Lung (tissue), 12 donors: ENCODE measurements around the gene CHPF2. TPM values are rescaled to one million over a fixed set of nuclear protein-coding genes. Genes with fewer than 3 reads are reported as not detected.

ENCODE experiments used
- ATAC-seq: fragments of 200-7000 bp; cut with Tn5 transposase; one replicate; pipeline ENCODE4 v1.9.1; 2020; ENCODE audit warnings: moderate number of reproducible peaks; ENCODE audit not compliant: insufficient read depth, low FRiP score
- DNase-seq, 3 donors: peaks; one replicate each; pipeline ENCODE4 v3.0.0-alpha.2; 2013 to 2017
- H3K27ac ChIP-seq, 2 donors: one replicate each; pipeline ENCODE4 v1.5.1; 2013; ENCODE audit warnings: mild to moderate bottlenecking in 2 of 2, moderate library complexity in 2 of 2, control low read depth in 1 of 2, inconsistent platforms in 1 of 2, low read depth in 1 of 2, low read length in 1 of 2
- H3K27me3 ChIP-seq, 3 donors: one replicate each; pipeline ENCODE4 v1.5.1; 2013; ENCODE audit warnings: low read length in 2 of 3; ENCODE audit not compliant: control insufficient read depth in 3 of 3, insufficient read depth in 3 of 3
- H3K36me3 ChIP-seq, 4 donors: one replicate each; pipeline ENCODE4 v1.5.1; 2013; ENCODE audit warnings: low read length in 4 of 4, mild to moderate bottlenecking in 1 of 4, moderate library complexity in 1 of 4; ENCODE audit not compliant: control insufficient read depth in 4 of 4, insufficient read depth in 4 of 4
- H3K4me1 ChIP-seq, 5 donors: one replicate each; pipeline ENCODE4 v1.5.1; 2013; ENCODE audit warnings: low read length in 5 of 5, mild to moderate bottlenecking in 2 of 5, moderate library complexity in 1 of 5; ENCODE audit not compliant: control insufficient read depth in 5 of 5, insufficient read depth in 5 of 5
- H3K4me3 ChIP-seq: one replicate; pipeline ENCODE4 v1.5.1; 2013; ENCODE audit warnings: mild to moderate bottlenecking, control low read depth, moderate library complexity
- H3K9ac ChIP-seq, 2 donors: one replicate each; pipeline ENCODE4 v1.5.1; 2013; ENCODE audit warnings: low read length in 2 of 2, control low read depth in 1 of 2; ENCODE audit not compliant: insufficient read depth in 1 of 2
- H3K9me3 ChIP-seq, 4 donors: one replicate each; pipeline ENCODE4 v1.5.1; 2013; ENCODE audit warnings: low read length in 3 of 4, mild to moderate bottlenecking in 1 of 4, moderate library complexity in 1 of 4; ENCODE audit not compliant: control insufficient read depth in 4 of 4, insufficient read depth in 3 of 4
- WGBS, 2 donors: extraction: QIAGEN DNeasy Blood & Tissue Kit; methylation state at CpG; one replicate each; pipeline ENCODE4 v1.1.7; 2013; 5-methylcytosine and 5-hydroxymethylcytosine counted together
- polyA plus RNA-seq, 2 donors: library from polyadenylated mRNA; stranded (reverse); fragments of 200-250 nt; gene quantifications; one replicate each; pipeline ENCODE4 v1.2.1, GENCODE V29; 2013
- total RNA-seq, 2 donors: library from RNA; depleted of rRNA in 1 of 2; stranded (reverse); fragments of >200 nt in 1 of 2; gene quantifications; one replicate each; pipeline ENCODE4 v1.2.1, GENCODE V29; 2014 to 2021
- TF ChIP-seq, protein P1 (sequence below): IDR thresholded peaks from 2 replicates; pipeline ENCODE4 v1.5.1; 2012; ENCODE audit warnings: mild to moderate bottlenecking; ENCODE audit errors: control extremely low read depth, extremely low read depth
- donor health status: control.
- donor health status: control.
- donor health status: Bipolar disorder and iron deficiency.
- donor health status: healthy.
- donor health status: DM: yes; HTN: yes; CAD: no.

The CHPF2 gene
- total and polyA plus RNA-seq, 4 donors = 23.3 to 54.0 (median 35.0) TPM

DNA sequence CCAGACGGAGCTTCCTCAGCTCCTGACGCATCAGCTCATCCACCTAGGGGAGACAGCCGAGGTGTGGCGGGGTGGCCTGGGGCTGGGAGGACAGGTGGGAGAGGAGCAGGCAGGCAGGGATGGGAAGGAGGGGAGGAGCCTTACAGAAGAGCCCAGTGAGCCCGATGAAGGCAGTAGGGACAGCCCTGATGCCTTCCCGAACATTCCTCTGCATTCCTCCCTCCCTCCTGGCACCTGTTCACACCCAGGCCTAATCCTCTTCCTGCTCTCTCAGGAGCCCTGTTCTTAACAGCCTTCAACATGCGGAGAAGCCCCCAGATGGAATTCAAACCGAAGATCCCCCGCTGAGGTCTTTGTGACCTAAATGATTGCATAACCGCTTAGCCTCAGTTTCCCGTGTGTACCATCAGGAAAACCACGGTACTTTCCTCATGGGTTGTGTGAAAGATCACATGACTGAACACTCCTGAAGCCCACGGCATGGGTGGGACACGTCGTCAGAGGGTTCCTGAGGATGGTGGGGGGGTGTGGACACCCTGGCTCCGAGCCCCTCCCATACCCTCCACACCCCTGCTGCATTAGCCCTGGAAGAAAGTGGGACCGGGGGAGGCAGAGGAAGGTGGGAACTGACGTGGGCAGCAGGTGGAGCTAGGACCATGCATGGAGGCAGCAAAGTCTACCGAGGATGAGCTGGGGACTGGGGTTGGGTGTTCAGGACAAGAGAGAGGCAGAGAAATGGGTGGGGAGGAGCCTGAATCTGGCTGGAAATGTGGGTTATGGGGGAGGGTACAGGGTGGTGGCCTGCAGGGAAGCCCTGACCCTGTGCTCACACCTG, 36.5 kb upstream of the CHPF2 start:
- 47 to 57% methylated on average over 19 of the region's 19 CpGs for WGBS, 2 donors
- Histone ChIP-seq H3K4me3 (no peak overlapping the region), H3K9ac (no peak overlapping the region), H3K27me3 (no peaks in the 10 kb centered on the region), H3K4me1 (peaks cover 0 to 20% (median 0%) of the 10 kb centered on the region in 5 donors), H3K9me3 (no peaks in the 10 kb centered on the region), H3K27ac (no peak overlapping the region), H3K36me3 (no peaks in the 10 kb centered on the region)
- TF ChIP-seq, protein P1, sequence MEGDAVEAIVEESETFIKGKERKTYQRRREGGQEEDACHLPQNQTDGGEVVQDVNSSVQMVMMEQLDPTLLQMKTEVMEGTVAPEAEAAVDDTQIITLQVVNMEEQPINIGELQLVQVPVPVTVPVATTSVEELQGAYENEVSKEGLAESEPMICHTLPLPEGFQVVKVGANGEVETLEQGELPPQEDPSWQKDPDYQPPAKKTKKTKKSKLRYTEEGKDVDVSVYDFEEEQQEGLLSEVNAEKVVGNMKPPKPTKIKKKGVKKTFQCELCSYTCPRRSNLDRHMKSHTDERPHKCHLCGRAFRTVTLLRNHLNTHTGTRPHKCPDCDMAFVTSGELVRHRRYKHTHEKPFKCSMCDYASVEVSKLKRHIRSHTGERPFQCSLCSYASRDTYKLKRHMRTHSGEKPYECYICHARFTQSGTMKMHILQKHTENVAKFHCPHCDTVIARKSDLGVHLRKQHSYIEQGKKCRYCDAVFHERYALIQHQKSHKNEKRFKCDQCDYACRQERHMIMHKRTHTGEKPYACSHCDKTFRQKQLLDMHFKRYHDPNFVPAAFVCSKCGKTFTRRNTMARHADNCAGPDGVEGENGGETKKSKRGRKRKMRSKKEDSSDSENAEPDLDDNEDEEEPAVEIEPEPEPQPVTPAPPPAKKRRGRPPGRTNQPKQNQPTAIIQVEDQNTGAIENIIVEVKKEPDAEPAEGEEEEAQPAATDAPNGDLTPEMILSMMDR = no peak
- ATAC-seq (no peak), DNase-seq (no peak)

DNA sequence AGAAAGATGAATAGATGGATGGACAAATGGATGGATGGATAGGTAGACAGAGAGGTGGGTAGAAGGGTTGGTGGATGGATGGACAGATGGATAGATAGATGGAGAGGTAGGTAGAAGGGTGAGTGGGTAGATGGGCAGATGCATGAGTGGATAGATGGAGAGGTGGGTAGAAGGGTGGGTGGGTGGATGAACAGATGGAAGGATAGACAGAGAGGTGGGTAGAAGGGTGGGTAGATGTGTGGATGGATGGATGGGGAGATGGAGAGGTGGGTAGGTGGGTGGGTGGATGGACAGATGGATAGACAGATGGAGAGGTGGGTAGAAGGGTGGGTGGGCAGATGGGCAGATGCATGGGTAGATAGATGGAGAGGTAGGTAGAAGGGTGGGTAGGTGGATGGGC, 34.4 kb upstream of the CHPF2 start:
- DNase-seq (no peak), ATAC-seq (no peak)
- Histone ChIP-seq H3K9me3 (no peaks in the 10 kb centered on the region), H3K27me3 (no peaks in the 10 kb centered on the region), H3K36me3 (no peaks in the 10 kb centered on the region), H3K4me1 (peaks cover 0 to 20% (median 0%) of the 10 kb centered on the region in 5 donors), H3K9ac (no peak overlapping the region), H3K27ac (no peak overlapping the region), H3K4me3 (no peak overlapping the region)
- TF ChIP-seq, protein P1 = no peak

DNA sequence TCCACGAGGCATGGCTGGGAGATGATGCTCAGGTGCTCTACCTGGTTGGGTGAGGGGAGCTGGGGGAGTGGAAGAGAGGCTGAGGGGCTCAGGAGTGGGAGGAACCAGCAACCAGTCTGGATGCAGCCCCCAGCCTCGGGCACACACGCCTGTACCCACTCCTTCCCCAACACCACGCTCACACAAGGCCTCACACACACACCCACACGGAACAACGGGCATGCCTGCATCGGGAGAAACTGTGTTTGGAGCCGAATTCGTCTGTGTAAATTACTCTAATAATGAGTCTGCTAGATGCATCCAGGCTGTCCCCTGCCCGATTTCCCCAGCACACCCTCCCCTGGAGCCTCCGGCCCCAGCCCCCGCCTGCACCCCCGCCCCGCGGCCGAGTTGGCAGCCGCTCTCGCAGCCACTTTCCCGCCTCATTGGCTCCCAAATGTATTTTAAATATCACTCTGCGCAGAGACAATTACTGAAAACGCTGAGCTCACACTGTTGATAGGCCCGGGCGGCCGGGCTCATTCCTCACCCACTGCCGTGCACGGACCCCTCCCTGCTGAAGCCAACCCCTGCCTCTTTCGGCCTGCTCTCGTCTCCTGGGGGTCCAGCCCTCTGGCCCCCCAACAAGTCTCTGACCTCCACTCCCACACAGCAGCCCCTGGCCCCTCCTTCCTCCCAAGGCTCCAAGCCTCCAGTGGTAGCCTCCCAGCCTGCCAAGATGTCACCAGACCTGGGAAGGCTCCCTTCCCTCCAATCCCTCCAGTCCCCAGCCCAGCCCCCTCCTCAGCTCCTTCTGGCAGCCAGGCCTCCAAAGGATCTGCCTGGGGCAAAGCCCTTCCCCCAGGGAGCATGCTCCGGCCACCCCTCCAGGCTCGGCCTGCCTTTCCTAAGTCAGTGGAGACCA, 33.1 kb upstream of the CHPF2 start:
- no peak for ATAC-seq
- TF ChIP-seq, protein P1 = no peak
- WGBS, 2 donors = 65 to 80% methylated on average over 30 of the region's 30 CpGs
- no peak overlapping the region for H3K27ac ChIP-seq
- H3K4me1 ChIP-seq = peaks cover 0 to 20% (median 0%) of the 10 kb centered on the region in 5 donors
- no peaks in the 10 kb centered on the region for H3K36me3 ChIP-seq
- no peaks in the 10 kb centered on the region for H3K9me3 ChIP-seq
- peak; percentile 89 to 93 (median 93) for DNase-seq
- H3K4me3 ChIP-seq = no peak overlapping the region
- peaks cover 0 to 2% (median 0%) of the 10 kb centered on the region in 3 donors for H3K27me3 ChIP-seq
- no peak overlapping the region for H3K9ac ChIP-seq
